ENCODE data around the gene RHBDL1. TPM values are rescaled to one million over a fixed set of nuclear protein-coding genes. Genes with fewer than 3 reads are reported as not detected.
A peak's percentile ranks its signal among the peaks of the same experiment; 100 is the strongest.

RHBDL1 gene
- total RNA-seq, 4 donors from 2014 or later: 0.38 to 1.1 (median 0.57) TPM; not detected in 1

- peaks cover 32 to 70% (median 33%) of the 10 kb centered on the region in 3 donors for H3K4me1 ChIP-seq
- DNase-seq: peak; percentile 35
- WGBS, 2 donors: 0% methylated on average over 5 of the region's 91 CpGs; no CpG with 5 or more reads in 1 of the 2 donors
Measured at GRCh38 chr16:648781-649589, 26.5 kb upstream of the RHBDL1 start, which contains the start of gene WDR90. TSS of gene WDR90 (plus strand) at chr16:649365. CDS start at chr16:649417, 52 bp downstream.

GRCh38 chr16:649631-650030, 25.8 kb upstream of the RHBDL1 start:
- no CpG with 5 or more reads among the region's 44 CpGs for WGBS, 2 donors
- Histone ChIP-seq H3K27me3 (no peaks in the 10 kb centered on the region), H3K9me3 (no peaks in the 10 kb centered on the region), H3K4me1 (peaks cover 32 to 64% (median 33%) of the 10 kb centered on the region in 3 donors), H3K4me3 (peak overlapping the region; percentile 60 to 92 (median 72)), H3K36me3 (peaks cover 0 to 26% (median 0%) of the 10 kb centered on the region in 3 donors), H3K27ac (peak overlapping the region in 3 of 4 donors; percentile 86 to 91 (median 87))
- DNase-seq: no peak
- no peak for TF ChIP-seq CTCF (IDR thresholded peaks at IDR 0.05)
- no peak for TF ChIP-seq POLR2A (IDR thresholded peaks at IDR 0.05)
- intact Hi-C loops (cut with DNase I): no loop called here

More at GRCh38 chr16:648781-649589, 26.5 kb upstream of the RHBDL1 start, which contains the start of gene WDR90:
- peak within 1 kb of the TSS; percentile 86 to 91 (median 88) for H3K27ac ChIP-seq
- peaks cover 0 to 24% (median 0%) of the 10 kb centered on the region in 3 donors for H3K36me3 ChIP-seq
- intact Hi-C loops (cut with DNase I): no loop called here
- no peaks in the 10 kb centered on the region for H3K27me3 ChIP-seq
- TF ChIP-seq CTCF (IDR thresholded peaks at IDR 0.05): peak in 3 of 6 experiments; percentile 6 to 10 (median 7)
- TF ChIP-seq POLR2A (IDR thresholded peaks at IDR 0.05): peak in 1 of 4 donors; percentile 37
- H3K9me3 ChIP-seq: no peaks in the 10 kb centered on the region
- H3K4me3 ChIP-seq: peak within 1 kb of the TSS; percentile 60 to 92 (median 72)

GRCh38 chr16:651844-652243, 23.6 kb upstream of the RHBDL1 start:
- Histone ChIP-seq H3K4me3 (no peak overlapping the region), H3K27me3 (no peaks in the 10 kb centered on the region), H3K9me3 (no peaks in the 10 kb centered on the region), H3K27ac (no peak overlapping the region), H3K4me1 (peaks cover 22 to 41% (median 30%) of the 10 kb centered on the region in 3 donors), H3K36me3 (peaks cover 0 to 48% (median 5%) of the 10 kb centered on the region in 3 donors)
- TF ChIP-seq POLR2A (IDR thresholded peaks at IDR 0.05) (no peak), CTCF (IDR thresholded peaks at IDR 0.05) (no peak)
- intact Hi-C loops (cut with DNase I): no loop called here
- 40% methylated on average over 1 of the region's 22 CpGs; no CpG with 5 or more reads in 1 of the 2 donors for WGBS, 2 donors
- DNase-seq: no peak

- intact Hi-C loops (cut with DNase I): no loop called here
- Histone ChIP-seq H3K27me3 (no peaks in the 10 kb centered on the region), H3K9me3 (no peaks in the 10 kb centered on the region), H3K4me3 (no peak overlapping the region), H3K27ac (no peak overlapping the region), H3K36me3 (peaks cover 0 to 57% (median 5%) of the 10 kb centered on the region in 3 donors), H3K4me1 (peaks cover 18 to 33% (median 22%) of the 10 kb centered on the region in 3 donors)
- WGBS, 2 donors: 31 to 80% methylated on average over 2 to 5 of the region's 28 CpGs
- TF ChIP-seq CTCF (IDR thresholded peaks at IDR 0.05) (no peak), POLR2A (IDR thresholded peaks at IDR 0.05) (no peak)
- no peak for DNase-seq
Measured at GRCh38 chr16:652454-653305, 22.8 kb upstream of the RHBDL1 start.

Measured in esophagus squamous epithelium (tissue), 5 donors.